Peyer's patch (tissue), 4 donors: ENCODE results near the gene TRIM2.

Experiments
- CTCF ChIP-seq, 6 experiments: fragments of 450-650 bp in 4 of 6; fragments of 200-600 bp in 2 of 6; sonication (generic) in 1 of 6; IDR thresholded peaks; one replicate each; pipeline ENCODE4 v1.5.1; 2017 to 2019; ENCODE audit warnings: antibody characterized with exemption in 6 of 6, mild to moderate bottlenecking in 3 of 6, moderate library complexity in 1 of 6
- POLR2A ChIP-seq, 2 donors: fragments of 450-650 bp; IDR thresholded peaks; one replicate each; pipeline ENCODE4 v1.5.1; 2017; ENCODE audit warnings: antibody characterized with exemption in 2 of 2, mild to moderate bottlenecking in 2 of 2, moderate library complexity in 2 of 2

- TF ChIP-seq POLR2A (IDR thresholded peaks at IDR 0.05) (no peak), CTCF (IDR thresholded peaks at IDR 0.05) (no peak)
Observed at GRCh38 chr4:153185331-153185852, 18.9 kb upstream of the TRIM2 start.
